H9 (cell line): ENCODE results near the gene TBCK. TPM values are rescaled to one million over a fixed set of nuclear protein-coding genes. Genes with fewer than 3 reads are reported as not detected.

Experiments used
- DNase-seq: peaks from one replicate; pipeline ENCODE4 v3.0.0-alpha.2; 2017
- H2AFZ ChIP-seq: one replicate; pipeline ENCODE4 v1.6.1; 2013; ENCODE audit warnings: mild to moderate bottlenecking, low read length, control low read depth, moderate library complexity
- H2AK5ac ChIP-seq: 2 replicates; pipeline ENCODE4 v1.6.1; 2013; ENCODE audit warnings: low read length, control low read depth, mixed read lengths; ENCODE audit not compliant: insufficient read length
- H2BK120ac ChIP-seq: one replicate; pipeline ENCODE4 v1.6.1; 2013; ENCODE audit warnings: low read depth, mild to moderate bottlenecking, low read length, control low read depth, inconsistent platforms; ENCODE audit not compliant: poor library complexity, severe bottlenecking
- H2BK12ac ChIP-seq: 2 replicates; pipeline ENCODE4 v1.6.1; 2013; ENCODE audit warnings: low read length, control low read depth, mixed read lengths, low read depth; ENCODE audit not compliant: insufficient read length
- H2BK15ac ChIP-seq: 2 replicates; pipeline ENCODE4 v1.6.1; 2013; ENCODE audit warnings: low read depth, low read length, control low read depth
- H2BK20ac ChIP-seq: one replicate; pipeline ENCODE4 v1.6.1; 2013; ENCODE audit warnings: low read depth, mild to moderate bottlenecking, low read length, control low read depth, inconsistent platforms; ENCODE audit not compliant: poor library complexity, severe bottlenecking
- H2BK5ac ChIP-seq: 2 replicates; pipeline ENCODE4 v1.6.1; 2013; ENCODE audit warnings: low read length, control low read depth, mixed read lengths; ENCODE audit not compliant: insufficient read length
- H3K14ac ChIP-seq: 2 replicates; pipeline ENCODE4 v1.6.1; 2013; ENCODE audit warnings: low read length, control low read depth; ENCODE audit not compliant: insufficient read depth
- H3K18ac ChIP-seq: 2 replicates; pipeline ENCODE4 v1.6.1; 2013; ENCODE audit warnings: low read depth, mild to moderate bottlenecking, mixed read lengths, low read length, control low read depth; ENCODE audit not compliant: insufficient read length
- H3K23ac ChIP-seq: 2 replicates; pipeline ENCODE4 v1.6.1; 2013; ENCODE audit warnings: low read length, control low read depth, mixed read lengths, low read depth; ENCODE audit not compliant: insufficient read length
- H3K23me2 ChIP-seq: 2 replicates; pipeline ENCODE4 v1.6.1; 2013; ENCODE audit warnings: low read depth, mild to moderate bottlenecking, mixed read lengths, low read length, control low read depth; ENCODE audit not compliant: insufficient read length, poor library complexity, severe bottlenecking
- H3K27ac ChIP-seq: 2 replicates; pipeline ENCODE4 v1.5.1; 2013; ENCODE audit warnings: low read length, control low read depth, mixed read lengths, low read depth; ENCODE audit not compliant: insufficient read length
- H3K27me3 ChIP-seq: 2 replicates; pipeline ENCODE4 v1.6.1; 2013; ENCODE audit warnings: low read length, control low read depth, inconsistent platforms; ENCODE audit not compliant: insufficient read depth
- H3K4ac ChIP-seq: 2 replicates; pipeline ENCODE4 v1.6.1; 2013; ENCODE audit warnings: low read depth, mild to moderate bottlenecking, control low read depth, inconsistent platforms, low read length, moderate library complexity
- H3K4me1 ChIP-seq: 2 replicates; pipeline ENCODE4 v1.6.1; 2013; ENCODE audit warnings: low read length, control low read depth, inconsistent platforms; ENCODE audit not compliant: insufficient read depth
- H3K4me2 ChIP-seq: 2 replicates; pipeline ENCODE4 v1.6.1; 2013; ENCODE audit warnings: low read length, control low read depth, mixed read lengths; ENCODE audit not compliant: insufficient read length, insufficient read depth
- H3K56ac ChIP-seq: 2 replicates; pipeline ENCODE4 v1.6.1; 2013; ENCODE audit warnings: low read depth, mild to moderate bottlenecking, mixed read lengths, low read length, control low read depth; ENCODE audit not compliant: insufficient read length
- H3K79me1 ChIP-seq: 2 replicates; pipeline ENCODE4 v1.6.1; 2013; ENCODE audit warnings: low read depth, mild to moderate bottlenecking, moderate library complexity, low read length, control low read depth, inconsistent platforms; ENCODE audit not compliant: insufficient read depth, poor library complexity, severe bottlenecking
- H3K79me2 ChIP-seq: 2 replicates; pipeline ENCODE4 v1.6.1; 2013; ENCODE audit warnings: low read length, control low read depth, inconsistent platforms; ENCODE audit not compliant: insufficient read depth
- H3K9ac ChIP-seq: 2 replicates; pipeline ENCODE4 v1.6.1; 2013; ENCODE audit warnings: low read length, control low read depth, mixed read lengths; ENCODE audit not compliant: insufficient read length; ENCODE audit errors: extremely low read depth
- H3K9me3 ChIP-seq: one replicate; pipeline ENCODE4 v1.6.1; 2013; ENCODE audit warnings: low read depth, low read length, inconsistent platforms; ENCODE audit not compliant: control insufficient read depth
- H3T11ph ChIP-seq: one replicate; pipeline ENCODE4 v1.6.1; 2013; ENCODE audit warnings: mild to moderate bottlenecking, low read length, control low read depth, inconsistent platforms
- H4K20me1 ChIP-seq: one replicate; pipeline ENCODE4 v1.6.1; 2013; ENCODE audit not compliant: control insufficient read depth, insufficient read length, insufficient read depth
- H4K5ac ChIP-seq: 2 replicates; pipeline ENCODE4 v1.6.1; 2013; ENCODE audit warnings: low read depth, mild to moderate bottlenecking, mixed read lengths, low read length, control low read depth; ENCODE audit not compliant: insufficient read length
- H4K8ac ChIP-seq: replicated peaks from 2 replicates; pipeline ENCODE4 v1.6.1; 2013; ENCODE audit warnings: low read length, control low read depth, mixed read lengths, low read depth; ENCODE audit not compliant: insufficient read length
- H4K91ac ChIP-seq: 2 replicates; pipeline ENCODE4 v1.6.1; 2013; ENCODE audit warnings: low read depth, mild to moderate bottlenecking, moderate library complexity, mixed read lengths, low read length, control low read depth; ENCODE audit not compliant: insufficient read length
- H3K27ac Mint-ChIP-seq, 3 experiments: 2 replicates in 2 of 3; 3 replicates in 1 of 3; pipeline ENCODE4 v1.8.0; 2020 to 2021; ENCODE audit warnings: mixed read lengths in 3 of 3, mild to moderate bottlenecking in 1 of 3, moderate library complexity in 1 of 3
- H3K27me3 Mint-ChIP-seq: 2 replicates; pipeline ENCODE4 v1.8.0; 2021; ENCODE audit warnings: low read depth, mild to moderate bottlenecking, moderate library complexity, mixed read lengths
- H3K36me3 Mint-ChIP-seq, 3 experiments: 2 replicates in 2 of 3; 3 replicates in 1 of 3; pipeline ENCODE4 v1.8.0; 2020 to 2021; ENCODE audit warnings: low read depth in 3 of 3, mixed read lengths in 3 of 3; ENCODE audit not compliant: insufficient read depth in 1 of 3
- H3K4me1 Mint-ChIP-seq, 2 experiments: 2 replicates each; pipeline ENCODE4 v1.8.0; 2020; ENCODE audit warnings: mixed read lengths in 2 of 2
- H3K4me3 Mint-ChIP-seq, 2 experiments: 2 replicates in 1 of 2; 3 replicates in 1 of 2; pipeline ENCODE4 v1.8.0; 2020 to 2021; ENCODE audit warnings: mild to moderate bottlenecking in 2 of 2, mixed read lengths in 2 of 2, moderate library complexity in 1 of 2
- H3K9me3 Mint-ChIP-seq, 2 experiments: 2 replicates in 1 of 2; 3 replicates in 1 of 2; pipeline ENCODE4 v1.8.0; 2020; ENCODE audit warnings: mild to moderate bottlenecking in 2 of 2, mixed read lengths in 2 of 2, moderate library complexity in 1 of 2
- CTCF ChIP-seq: fragments of 200-600 bp; sonication (generic); conservative IDR thresholded peaks from 3 replicates; pipeline ENCODE4 v1.8.0; 2021; ENCODE audit warnings: antibody characterized with exemption, mild to moderate bottlenecking
- WGBS: extraction: QIAGEN DNeasy Blood & Tissue Kit; methylation state at CpG from one replicate; pipeline ENCODE4 v1.1.7; 2013; ENCODE audit warnings: missing lambda C conversion rate, low lambda C conversion rate, mixed read lengths; ENCODE audit not compliant: insufficient read length; ENCODE audit errors: extremely low coverage; 5-methylcytosine and 5-hydroxymethylcytosine counted together
- total RNA-seq: library from RNA; stranded (reverse); gene quantifications from 2 replicates; pipeline ENCODE4 v1.2.1, GENCODE V29; 2021

Gene TBCK
- total RNA-seq, 1 experiment from 2014 or later: 22.1 TPM

GRCh38 chr4:106192131-106192530 is 123.9 kb downstream of the TBCK start:
- Histone ChIP-seq H3K56ac (no peak overlapping the region), H4K5ac (no peak overlapping the region), H2BK20ac (no peak overlapping the region), H3K27ac (no peak overlapping the region), H4K20me1 (no peaks in the 10 kb centered on the region), H2BK120ac (no peak overlapping the region), H3K79me2 (no peaks in the 10 kb centered on the region), H3K4ac (no peak overlapping the region), H3K4me2 (no peak overlapping the region), H3K23me2 (no peaks in the 10 kb centered on the region), H3K9me3 (no peaks in the 10 kb centered on the region), H3T11ph (no peak overlapping the region), H2AK5ac (no peak overlapping the region), H2BK5ac (no peak overlapping the region), H3K14ac (no peak overlapping the region), H2BK15ac (no peak overlapping the region), H3K18ac (no peak overlapping the region), H2BK12ac (no peak overlapping the region), H3K4me1 (no peaks in the 10 kb centered on the region), H4K91ac (no peak overlapping the region), H3K23ac (no peak overlapping the region), H4K8ac (no peak overlapping the region), H3K27me3 (no peaks in the 10 kb centered on the region), H3K79me1 (no peaks in the 10 kb centered on the region), H2AFZ (no peak overlapping the region), H3K9ac (no peak overlapping the region)
- Mint-ChIP-seq H3K27ac (no peak overlapping the region), H3K27me3 (no peaks in the 10 kb centered on the region), H3K4me3 (no peak overlapping the region), H3K36me3 (peaks cover 2 to 10% (median 2%) of the 10 kb centered on the region in 3 experiments; a peak in 4 of 7 replicates), H3K9me3 (no peaks in the 10 kb centered on the region), H3K4me1 (peaks cover 2 to 9% of the 10 kb centered on the region in 2 experiments; a peak in 2 of 4 replicates)
- no peak for TF ChIP-seq CTCF
- DNase-seq: no peak
- WGBS: no CpG with 5 or more reads among the region's 1 CpG
